Lower leg skin (tissue), 4 donors: ENCODE results near the gene HERC2. TPM values are rescaled to one million over a fixed set of nuclear protein-coding genes. Genes with fewer than 3 reads are reported as not detected.

Experiments
- DNase-seq, 2 donors: peaks; one replicate each; pipeline ENCODE4 v3.0.0-alpha.2; 2019; ENCODE audit warnings: low spot score in 2 of 2
- H3K4me3 ChIP-seq: fragments of 200-600 bp; sonication (generic); 2 replicates; pipeline ENCODE4 v1.5.1; 2017; ENCODE audit warnings: mild to moderate bottlenecking, low read depth; ENCODE audit not compliant: poor library complexity, severe bottlenecking
- CTCF ChIP-seq, 3 donors: fragments of 450-650 bp; IDR thresholded peaks; one replicate each; pipeline ENCODE4 v1.5.1; 2016; ENCODE audit warnings: antibody characterized with exemption in 3 of 3, mild to moderate bottlenecking in 3 of 3, moderate library complexity in 2 of 3
- POLR2A ChIP-seq, 2 donors: fragments of 450-650 bp; IDR thresholded peaks; one replicate each; pipeline ENCODE4 v1.6.1; 2016 to 2017; ENCODE audit warnings: antibody characterized with exemption in 2 of 2, mild to moderate bottlenecking in 1 of 2, moderate library complexity in 1 of 2
- WGBS, 2 donors: methylation state at CpG; one replicate each; pipeline ENCODE4 v1.1.5; 2018; 5-methylcytosine and 5-hydroxymethylcytosine counted together
- intact Hi-C: fragments of 100-400 bp; cut with DNase I; formaldehyde crosslinking; loops from one replicate; pipeline ENCODE4 v1.15.0; 2023; ENCODE audit warnings: low total_unique reads
- total RNA-seq, 4 donors: library from RNA; depleted of rRNA; stranded (reverse); fragments of >200 nt; gene quantifications; one replicate each; pipeline ENCODE4 v1.1.0, GENCODE V29; 2016

HERC2 gene
- total RNA-seq, 4 donors from 2014 or later, result 33.3 to 57.0 (median 48.4) TPM

GRCh38 chr15:28190391-28191174, 131.4 kb downstream of the HERC2 start:
- intact Hi-C loops, result no loop called here
- H3K4me3 ChIP-seq, result no peak overlapping the region
- DNase-seq, result no peak
- TF ChIP-seq CTCF (IDR thresholded peaks at IDR 0.05) (no peak), POLR2A (IDR thresholded peaks at IDR 0.05) (no peak)
- WGBS, 2 donors, result 89% methylated on average over 7 of the region's 7 CpGs

- intact Hi-C loops, result no loop called here
- DNase-seq, result no peak
- H3K4me3 ChIP-seq, result no peak overlapping the region
- TF ChIP-seq POLR2A (IDR thresholded peaks at IDR 0.05) (no peak), CTCF (IDR thresholded peaks at IDR 0.05) (no peak)
- 93 to 95% methylated on average over 9 of the region's 9 CpGs for WGBS, 2 donors
Observed at GRCh38 chr15:28185148-28185895, 136.7 kb downstream of the HERC2 start.

GRCh38 chr15:28184166-28184565, 137.8 kb downstream of the HERC2 start:
- no peak overlapping the region for H3K4me3 ChIP-seq
- 73 to 84% methylated on average over 2 of the region's 2 CpGs for WGBS, 2 donors
- no peak for TF ChIP-seq CTCF (IDR thresholded peaks at IDR 0.05)
- intact Hi-C loops, result no loop called here
- DNase-seq, result no peak

GRCh38 chr15:28182731-28183130, 139.2 kb downstream of the HERC2 start:
- WGBS, 2 donors, result 87 to 88% methylated on average over 8 of the region's 8 CpGs
- TF ChIP-seq CTCF (IDR thresholded peaks at IDR 0.05) (no peak), POLR2A (IDR thresholded peaks at IDR 0.05) (no peak)
- no peak overlapping the region for H3K4me3 ChIP-seq
- intact Hi-C loops, result no loop called here
- no peak for DNase-seq

GRCh38 chr15:28182216-28182615, 139.8 kb downstream of the HERC2 start:
- intact Hi-C loops, result no loop called here
- H3K4me3 ChIP-seq, result no peak overlapping the region
- DNase-seq, result no peak
- WGBS, 2 donors, result 87 to 88% methylated on average over 8 of the region's 8 CpGs
- TF ChIP-seq POLR2A (IDR thresholded peaks at IDR 0.05) (no peak), CTCF (IDR thresholded peaks at IDR 0.05) (no peak)
